ENCODE data around the gene ZNF626.

The ZNF626 gene

GRCh38 chr19:20611866-20612265 is 49.5 kb downstream of the ZNF626 start:
- DNase-seq (ENCODE audit: extremely low spot score) = no peak
- ChIA-PET POLR2A (no interaction called here), CTCF (no interaction called here)
- no peak for TF ChIP-seq HDGF (IDR thresholded peaks at IDR 0.05; ENCODE audit: borderline replicate concordance)
- no peak for TF ChIP-seq SP1 (IDR thresholded peaks at IDR 0.05)
- TF ChIP-seq FOXA1 (IDR thresholded peaks at IDR 0.05) = no peak
- no peak for TF ChIP-seq SUZ12 (IDR thresholded peaks at IDR 0.05)

- TF ChIP-seq ELF4 (IDR thresholded peaks at IDR 0.05) (no peak), TARDBP (IDR thresholded peaks at IDR 0.05) (no peak), ZNF384 (IDR thresholded peaks at IDR 0.05) (no peak), SUZ12 (IDR thresholded peaks at IDR 0.05) (no peak), ARNT (IDR thresholded peaks at IDR 0.05) (no peak), LEF1 (IDR thresholded peaks at IDR 0.05; ENCODE audit: borderline replicate concordance) (no peak), BHLHE40 (IDR thresholded peaks at IDR 0.05; ENCODE audit: borderline replicate concordance) (no peak), NFRKB (IDR thresholded peaks at IDR 0.05) (no peak), SP1 (IDR thresholded peaks at IDR 0.05) (no peak), L3MBTL2 (conservative IDR thresholded peaks at IDR 0.05) (no peak)
- CTCF ChIA-PET = no interaction called here
Measured at GRCh38 chr19:20607943-20608342, 53.4 kb downstream of the ZNF626 start.

More at GRCh38 chr19:20607943-20608342, 53.4 kb downstream of the ZNF626 start:
- POLR2A ChIA-PET = no interaction called here
- no peak for DNase-seq (ENCODE audit: extremely low spot score)

Data from HEK293T (cell line).